Measurements from ENCODE around the gene AIFM1.

- no peak for TF ChIP-seq POLR2A (IDR thresholded peaks at IDR 0.05)
- TF ChIP-seq, protein P1, sequence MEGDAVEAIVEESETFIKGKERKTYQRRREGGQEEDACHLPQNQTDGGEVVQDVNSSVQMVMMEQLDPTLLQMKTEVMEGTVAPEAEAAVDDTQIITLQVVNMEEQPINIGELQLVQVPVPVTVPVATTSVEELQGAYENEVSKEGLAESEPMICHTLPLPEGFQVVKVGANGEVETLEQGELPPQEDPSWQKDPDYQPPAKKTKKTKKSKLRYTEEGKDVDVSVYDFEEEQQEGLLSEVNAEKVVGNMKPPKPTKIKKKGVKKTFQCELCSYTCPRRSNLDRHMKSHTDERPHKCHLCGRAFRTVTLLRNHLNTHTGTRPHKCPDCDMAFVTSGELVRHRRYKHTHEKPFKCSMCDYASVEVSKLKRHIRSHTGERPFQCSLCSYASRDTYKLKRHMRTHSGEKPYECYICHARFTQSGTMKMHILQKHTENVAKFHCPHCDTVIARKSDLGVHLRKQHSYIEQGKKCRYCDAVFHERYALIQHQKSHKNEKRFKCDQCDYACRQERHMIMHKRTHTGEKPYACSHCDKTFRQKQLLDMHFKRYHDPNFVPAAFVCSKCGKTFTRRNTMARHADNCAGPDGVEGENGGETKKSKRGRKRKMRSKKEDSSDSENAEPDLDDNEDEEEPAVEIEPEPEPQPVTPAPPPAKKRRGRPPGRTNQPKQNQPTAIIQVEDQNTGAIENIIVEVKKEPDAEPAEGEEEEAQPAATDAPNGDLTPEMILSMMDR (IDR thresholded peaks at IDR 0.05): no peak
Measured at GRCh38 chrX:130090364-130090763, 75.3 kb downstream of the AIFM1 start.
